H9 (cell line): ENCODE data around the gene TRIM9. TPM values are rescaled to one million over a fixed set of nuclear protein-coding genes. Genes with fewer than 3 reads are reported as not detected.

ENCODE experiments used
- DNase-seq: peaks from one replicate; pipeline ENCODE4 v3.0.0-alpha.2; 2017
- H2AFZ ChIP-seq: one replicate; pipeline ENCODE4 v1.6.1; 2013; ENCODE audit warnings: mild to moderate bottlenecking, low read length, control low read depth, moderate library complexity
- H2AK5ac ChIP-seq: 2 replicates; pipeline ENCODE4 v1.6.1; 2013; ENCODE audit warnings: low read length, control low read depth, mixed read lengths; ENCODE audit not compliant: insufficient read length
- H2BK120ac ChIP-seq: one replicate; pipeline ENCODE4 v1.6.1; 2013; ENCODE audit warnings: low read depth, mild to moderate bottlenecking, low read length, control low read depth, inconsistent platforms; ENCODE audit not compliant: poor library complexity, severe bottlenecking
- H2BK12ac ChIP-seq: 2 replicates; pipeline ENCODE4 v1.6.1; 2013; ENCODE audit warnings: low read length, control low read depth, mixed read lengths, low read depth; ENCODE audit not compliant: insufficient read length
- H2BK15ac ChIP-seq: 2 replicates; pipeline ENCODE4 v1.6.1; 2013; ENCODE audit warnings: low read depth, low read length, control low read depth
- H2BK20ac ChIP-seq: one replicate; pipeline ENCODE4 v1.6.1; 2013; ENCODE audit warnings: low read depth, mild to moderate bottlenecking, low read length, control low read depth, inconsistent platforms; ENCODE audit not compliant: poor library complexity, severe bottlenecking
- H2BK5ac ChIP-seq: 2 replicates; pipeline ENCODE4 v1.6.1; 2013; ENCODE audit warnings: low read length, control low read depth, mixed read lengths; ENCODE audit not compliant: insufficient read length
- H3K14ac ChIP-seq: 2 replicates; pipeline ENCODE4 v1.6.1; 2013; ENCODE audit warnings: low read length, control low read depth; ENCODE audit not compliant: insufficient read depth
- H3K18ac ChIP-seq: 2 replicates; pipeline ENCODE4 v1.6.1; 2013; ENCODE audit warnings: low read depth, mild to moderate bottlenecking, mixed read lengths, low read length, control low read depth; ENCODE audit not compliant: insufficient read length
- H3K23ac ChIP-seq: 2 replicates; pipeline ENCODE4 v1.6.1; 2013; ENCODE audit warnings: low read length, control low read depth, mixed read lengths, low read depth; ENCODE audit not compliant: insufficient read length
- H3K23me2 ChIP-seq: 2 replicates; pipeline ENCODE4 v1.6.1; 2013; ENCODE audit warnings: low read depth, mild to moderate bottlenecking, mixed read lengths, low read length, control low read depth; ENCODE audit not compliant: insufficient read length, poor library complexity, severe bottlenecking
- H3K27ac ChIP-seq: 2 replicates; pipeline ENCODE4 v1.5.1; 2013; ENCODE audit warnings: low read length, control low read depth, mixed read lengths, low read depth; ENCODE audit not compliant: insufficient read length
- H3K27me3 ChIP-seq: 2 replicates; pipeline ENCODE4 v1.6.1; 2013; ENCODE audit warnings: low read length, control low read depth, inconsistent platforms; ENCODE audit not compliant: insufficient read depth
- H3K4ac ChIP-seq: 2 replicates; pipeline ENCODE4 v1.6.1; 2013; ENCODE audit warnings: low read depth, mild to moderate bottlenecking, control low read depth, inconsistent platforms, low read length, moderate library complexity
- H3K4me1 ChIP-seq: 2 replicates; pipeline ENCODE4 v1.6.1; 2013; ENCODE audit warnings: low read length, control low read depth, inconsistent platforms; ENCODE audit not compliant: insufficient read depth
- H3K4me2 ChIP-seq: 2 replicates; pipeline ENCODE4 v1.6.1; 2013; ENCODE audit warnings: low read length, control low read depth, mixed read lengths; ENCODE audit not compliant: insufficient read length, insufficient read depth
- H3K56ac ChIP-seq: 2 replicates; pipeline ENCODE4 v1.6.1; 2013; ENCODE audit warnings: low read depth, mild to moderate bottlenecking, mixed read lengths, low read length, control low read depth; ENCODE audit not compliant: insufficient read length
- H3K79me1 ChIP-seq: 2 replicates; pipeline ENCODE4 v1.6.1; 2013; ENCODE audit warnings: low read depth, mild to moderate bottlenecking, moderate library complexity, low read length, control low read depth, inconsistent platforms; ENCODE audit not compliant: insufficient read depth, poor library complexity, severe bottlenecking
- H3K79me2 ChIP-seq: 2 replicates; pipeline ENCODE4 v1.6.1; 2013; ENCODE audit warnings: low read length, control low read depth, inconsistent platforms; ENCODE audit not compliant: insufficient read depth
- H3K9ac ChIP-seq: 2 replicates; pipeline ENCODE4 v1.6.1; 2013; ENCODE audit warnings: low read length, control low read depth, mixed read lengths; ENCODE audit not compliant: insufficient read length; ENCODE audit errors: extremely low read depth
- H3K9me3 ChIP-seq: one replicate; pipeline ENCODE4 v1.6.1; 2013; ENCODE audit warnings: low read depth, low read length, inconsistent platforms; ENCODE audit not compliant: control insufficient read depth
- H3T11ph ChIP-seq: one replicate; pipeline ENCODE4 v1.6.1; 2013; ENCODE audit warnings: mild to moderate bottlenecking, low read length, control low read depth, inconsistent platforms
- H4K20me1 ChIP-seq: one replicate; pipeline ENCODE4 v1.6.1; 2013; ENCODE audit not compliant: control insufficient read depth, insufficient read length, insufficient read depth
- H4K5ac ChIP-seq: 2 replicates; pipeline ENCODE4 v1.6.1; 2013; ENCODE audit warnings: low read depth, mild to moderate bottlenecking, mixed read lengths, low read length, control low read depth; ENCODE audit not compliant: insufficient read length
- H4K8ac ChIP-seq: replicated peaks from 2 replicates; pipeline ENCODE4 v1.6.1; 2013; ENCODE audit warnings: low read length, control low read depth, mixed read lengths, low read depth; ENCODE audit not compliant: insufficient read length
- H4K91ac ChIP-seq: 2 replicates; pipeline ENCODE4 v1.6.1; 2013; ENCODE audit warnings: low read depth, mild to moderate bottlenecking, moderate library complexity, mixed read lengths, low read length, control low read depth; ENCODE audit not compliant: insufficient read length
- H3K27ac Mint-ChIP-seq, 3 experiments: 2 replicates in 2 of 3; 3 replicates in 1 of 3; pipeline ENCODE4 v1.8.0; 2020 to 2021; ENCODE audit warnings: mixed read lengths in 3 of 3, mild to moderate bottlenecking in 1 of 3, moderate library complexity in 1 of 3
- H3K27me3 Mint-ChIP-seq: 2 replicates; pipeline ENCODE4 v1.8.0; 2021; ENCODE audit warnings: low read depth, mild to moderate bottlenecking, moderate library complexity, mixed read lengths
- H3K36me3 Mint-ChIP-seq, 3 experiments: 2 replicates in 2 of 3; 3 replicates in 1 of 3; pipeline ENCODE4 v1.8.0; 2020 to 2021; ENCODE audit warnings: low read depth in 3 of 3, mixed read lengths in 3 of 3; ENCODE audit not compliant: insufficient read depth in 1 of 3
- H3K4me1 Mint-ChIP-seq, 2 experiments: 2 replicates each; pipeline ENCODE4 v1.8.0; 2020; ENCODE audit warnings: mixed read lengths in 2 of 2
- H3K4me3 Mint-ChIP-seq, 2 experiments: 2 replicates in 1 of 2; 3 replicates in 1 of 2; pipeline ENCODE4 v1.8.0; 2020 to 2021; ENCODE audit warnings: mild to moderate bottlenecking in 2 of 2, mixed read lengths in 2 of 2, moderate library complexity in 1 of 2
- H3K9me3 Mint-ChIP-seq, 2 experiments: 2 replicates in 1 of 2; 3 replicates in 1 of 2; pipeline ENCODE4 v1.8.0; 2020; ENCODE audit warnings: mild to moderate bottlenecking in 2 of 2, mixed read lengths in 2 of 2, moderate library complexity in 1 of 2
- CTCF ChIP-seq: fragments of 200-600 bp; sonication (generic); conservative IDR thresholded peaks from 3 replicates; pipeline ENCODE4 v1.8.0; 2021; ENCODE audit warnings: antibody characterized with exemption, mild to moderate bottlenecking
- WGBS: extraction: QIAGEN DNeasy Blood & Tissue Kit; methylation state at CpG from one replicate; pipeline ENCODE4 v1.1.7; 2013; ENCODE audit warnings: missing lambda C conversion rate, low lambda C conversion rate, mixed read lengths; ENCODE audit not compliant: insufficient read length; ENCODE audit errors: extremely low coverage; 5-methylcytosine and 5-hydroxymethylcytosine counted together
- total RNA-seq: library from RNA; stranded (reverse); gene quantifications from 2 replicates; pipeline ENCODE4 v1.2.1, GENCODE V29; 2021

Gene TRIM9
- total RNA-seq, 1 experiment from 2014 or later = 0.98 TPM

GRCh38 chr14:51004801-51005526 is 89.9 kb downstream of the TRIM9 start:
- no peak overlapping the region for H2BK5ac ChIP-seq
- no peak overlapping the region for H3K14ac ChIP-seq
- H4K20me1 ChIP-seq = no peaks in the 10 kb centered on the region
- H2BK20ac ChIP-seq = no peak overlapping the region
- H3K9me3 Mint-ChIP-seq = no peaks in the 10 kb centered on the region; a peak in 1 of 5 replicates
- H2AFZ ChIP-seq = no peak overlapping the region
- no peaks in the 10 kb centered on the region for H3K4me1 Mint-ChIP-seq
- H3K9ac ChIP-seq = no peak overlapping the region
- H3K79me1 ChIP-seq = no peaks in the 10 kb centered on the region
- H3K4me1 ChIP-seq = no peaks in the 10 kb centered on the region
- H3K9me3 ChIP-seq = no peaks in the 10 kb centered on the region
- no CpG with 5 or more reads among the region's 6 CpGs for WGBS
- no peak overlapping the region for H3K27ac ChIP-seq
- no peaks in the 10 kb centered on the region for H3K27me3 Mint-ChIP-seq
- H3K36me3 Mint-ChIP-seq = no peaks in the 10 kb centered on the region
- H2BK120ac ChIP-seq = no peak overlapping the region
- no peaks in the 10 kb centered on the region for H3K79me2 ChIP-seq
- H3T11ph ChIP-seq = no peak overlapping the region
- no peak overlapping the region for H3K4me2 ChIP-seq
- H2BK15ac ChIP-seq = no peak overlapping the region
- H2AK5ac ChIP-seq = no peak overlapping the region
- no peak overlapping the region for H3K23ac ChIP-seq
- H3K56ac ChIP-seq = no peak overlapping the region
- no peak overlapping the region for H4K91ac ChIP-seq
- no peaks in the 10 kb centered on the region for H3K23me2 ChIP-seq
- no peak for DNase-seq
- H3K18ac ChIP-seq = no peak overlapping the region
- H2BK12ac ChIP-seq = no peak overlapping the region
- no peak overlapping the region for H3K4me3 Mint-ChIP-seq
- H3K27ac Mint-ChIP-seq = no peak overlapping the region
- TF ChIP-seq CTCF = no peak
- H3K27me3 ChIP-seq = no peaks in the 10 kb centered on the region
- no peak overlapping the region for H4K8ac ChIP-seq
- no peak overlapping the region for H4K5ac ChIP-seq
- H3K4ac ChIP-seq = no peak overlapping the region
